ENCODE data around the gene AOPEP. TPM values are rescaled to one million over a fixed set of nuclear protein-coding genes. Genes with fewer than 3 reads are reported as not detected.
A peak's percentile ranks its signal among the peaks of the same experiment; 100 is the strongest.

AOPEP gene
- total RNA-seq, 2 donors from 2014 or later: 11.7 to 27.3 TPM

- no peak for DNase-seq (ENCODE audit: low spot score)
- Mint-ChIP-seq H3K9me3 (no peaks in the 10 kb centered on the region), H3K27me3 (no peaks in the 10 kb centered on the region), H3K4me1 (ENCODE audit: low read depth in 2 of 2) (peaks cover 8 to 10% of the 10 kb centered on the region in 2 donors), H3K4me3 (no peak overlapping the region), H3K27ac (no peak overlapping the region), H3K36me3 (no peaks in the 10 kb centered on the region)
- ATAC-seq: no peak
Measured at GRCh38 chr9:94728719-94729118, 2.2 kb downstream of the AOPEP start.

GRCh38 chr9:94729199-94729598, 2.7 kb downstream of the AOPEP start:
- Mint-ChIP-seq H3K27me3 (no peaks in the 10 kb centered on the region), H3K9me3 (no peaks in the 10 kb centered on the region), H3K36me3 (no peaks in the 10 kb centered on the region), H3K27ac (no peak overlapping the region), H3K4me3 (no peak overlapping the region), H3K4me1 (ENCODE audit: low read depth in 2 of 2) (peaks cover 8 to 10% of the 10 kb centered on the region in 2 donors)
- ATAC-seq (no peak), DNase-seq (ENCODE audit: low spot score) (no peak)

GRCh38 chr9:94734054-94734754, 7.7 kb downstream of the AOPEP start:
- H3K4me3 Mint-ChIP-seq: no peak overlapping the region
- no peak overlapping the region for H3K27ac Mint-ChIP-seq
- H3K4me1 Mint-ChIP-seq (ENCODE audit: low read depth in 2 of 2): peaks cover 0 to 5% of the 10 kb centered on the region in 2 donors
- H3K27me3 Mint-ChIP-seq: no peaks in the 10 kb centered on the region
- peaks cover 6% of the 10 kb centered on the region for H3K36me3 Mint-ChIP-seq
- H3K9me3 Mint-ChIP-seq: no peaks in the 10 kb centered on the region
- no peak for DNase-seq (ENCODE audit: low spot score)
- no peak for ATAC-seq

- H3K27ac Mint-ChIP-seq: no peak overlapping the region
- no peaks in the 10 kb centered on the region for H3K27me3 Mint-ChIP-seq
- H3K9me3 Mint-ChIP-seq: no peaks in the 10 kb centered on the region
- no peak for DNase-seq (ENCODE audit: low spot score)
- no peak for ATAC-seq
- no peak overlapping the region for H3K4me3 Mint-ChIP-seq
- H3K36me3 Mint-ChIP-seq: peaks cover 6% of the 10 kb centered on the region
- peaks cover 3 to 5% of the 10 kb centered on the region in 2 donors for H3K4me1 Mint-ChIP-seq (ENCODE audit: low read depth in 2 of 2)
Measured at GRCh38 chr9:94736759-94737158, 10.3 kb downstream of the AOPEP start.

GRCh38 chr9:94740145-94740840, 13.8 kb downstream of the AOPEP start:
- DNase-seq (ENCODE audit: low spot score): no peak
- H3K9me3 Mint-ChIP-seq: no peaks in the 10 kb centered on the region
- ATAC-seq: no peak
- no peak overlapping the region for H3K4me3 Mint-ChIP-seq
- peak overlapping the region in 1 of 2 donors; percentile 7 for H3K27ac Mint-ChIP-seq
- H3K27me3 Mint-ChIP-seq: no peaks in the 10 kb centered on the region
- peaks cover 13% of the 10 kb centered on the region for H3K36me3 Mint-ChIP-seq
- H3K4me1 Mint-ChIP-seq (ENCODE audit: low read depth in 2 of 2): peaks cover 5 to 7% of the 10 kb centered on the region in 2 donors

- H3K4me3 Mint-ChIP-seq: no peak overlapping the region
- no peak for DNase-seq (ENCODE audit: low spot score)
- H3K27ac Mint-ChIP-seq: no peak overlapping the region
- peaks cover 0 to 9% of the 10 kb centered on the region in 2 donors for H3K4me1 Mint-ChIP-seq (ENCODE audit: low read depth in 2 of 2)
- peaks cover 7% of the 10 kb centered on the region for H3K36me3 Mint-ChIP-seq
- ATAC-seq: no peak
- no peaks in the 10 kb centered on the region for H3K27me3 Mint-ChIP-seq
- H3K9me3 Mint-ChIP-seq: no peaks in the 10 kb centered on the region
Measured at GRCh38 chr9:94741866-94742265, 15.4 kb downstream of the AOPEP start.

- no peak overlapping the region for H3K27ac Mint-ChIP-seq
Measured at GRCh38 chr9:94743035-94743954, 16.8 kb downstream of the AOPEP start.

GRCh38 chr9:94745806-94746540, 19.5 kb downstream of the AOPEP start:
- DNase-seq (ENCODE audit: low spot score) (no peak), ATAC-seq (no peak)
- H3K36me3 Mint-ChIP-seq: peaks cover 25% of the 10 kb centered on the region
- H3K4me1 Mint-ChIP-seq (ENCODE audit: low read depth in 2 of 2): peaks cover 0 to 6% of the 10 kb centered on the region in 2 donors
- no peak overlapping the region for H3K4me3 Mint-ChIP-seq
- H3K27ac Mint-ChIP-seq: no peak overlapping the region
- no peaks in the 10 kb centered on the region for H3K9me3 Mint-ChIP-seq
- no peaks in the 10 kb centered on the region for H3K27me3 Mint-ChIP-seq

More at GRCh38 chr9:94743035-94743954, 16.8 kb downstream of the AOPEP start:
- Mint-ChIP-seq H3K4me3 (no peak overlapping the region), H3K9me3 (no peaks in the 10 kb centered on the region), H3K36me3 (peaks cover 13% of the 10 kb centered on the region), H3K4me1 (ENCODE audit: low read depth in 2 of 2) (peaks cover 0 to 9% of the 10 kb centered on the region in 2 donors), H3K27me3 (no peaks in the 10 kb centered on the region)
- DNase-seq (ENCODE audit: low spot score) (no peak), ATAC-seq (no peak)

GRCh38 chr9:94746541-94747370, 20.3 kb downstream of the AOPEP start:
- Mint-ChIP-seq H3K36me3 (peaks cover 25% of the 10 kb centered on the region), H3K27ac (no peak overlapping the region), H3K4me3 (no peak overlapping the region), H3K27me3 (no peaks in the 10 kb centered on the region), H3K4me1 (ENCODE audit: low read depth in 2 of 2) (peaks cover 0 to 6% of the 10 kb centered on the region in 2 donors), H3K9me3 (no peaks in the 10 kb centered on the region)
- no peak for ATAC-seq
- no peak for DNase-seq (ENCODE audit: low spot score)

- Mint-ChIP-seq H3K4me3 (no peak overlapping the region), H3K27me3 (no peaks in the 10 kb centered on the region), H3K4me1 (ENCODE audit: low read depth in 2 of 2) (peaks cover 4 to 5% of the 10 kb centered on the region in 2 donors), H3K9me3 (no peaks in the 10 kb centered on the region), H3K36me3 (no peaks in the 10 kb centered on the region), H3K27ac (no peak overlapping the region)
- ATAC-seq (no peak), DNase-seq (ENCODE audit: low spot score) (no peak)
Measured at GRCh38 chr9:94754976-94755475, 28.5 kb downstream of the AOPEP start.

GRCh38 chr9:94757158-94757557, 30.7 kb downstream of the AOPEP start:
- Mint-ChIP-seq H3K27ac (no peak overlapping the region), H3K27me3 (no peaks in the 10 kb centered on the region), H3K9me3 (no peaks in the 10 kb centered on the region), H3K36me3 (no peaks in the 10 kb centered on the region), H3K4me3 (no peak overlapping the region), H3K4me1 (ENCODE audit: low read depth in 2 of 2) (peaks cover 8 to 13% of the 10 kb centered on the region in 2 donors)
- no peak for DNase-seq (ENCODE audit: low spot score)
- ATAC-seq: no peak

GRCh38 chr9:94758031-94758430, 31.5 kb downstream of the AOPEP start:
- no peak overlapping the region for H3K27ac Mint-ChIP-seq
- no peaks in the 10 kb centered on the region for H3K27me3 Mint-ChIP-seq
- no peak for DNase-seq (ENCODE audit: low spot score)
- H3K9me3 Mint-ChIP-seq: no peaks in the 10 kb centered on the region
- H3K4me1 Mint-ChIP-seq (ENCODE audit: low read depth in 2 of 2): peaks cover 8 to 13% of the 10 kb centered on the region in 2 donors
- H3K36me3 Mint-ChIP-seq: no peaks in the 10 kb centered on the region
- ATAC-seq: no peak
- H3K4me3 Mint-ChIP-seq: no peak overlapping the region

Measured in natural killer cell treated with Interleukin-12 subunit alpha and Interleukin-12 subunit beta and Interleukin-15 and Interleukin-18, amount 100 ng/mL, for 72 hours (primary cell).